ENCODE data around the gene HSPA12B. TPM values are rescaled to one million over a fixed set of nuclear protein-coding genes. Genes with fewer than 3 reads are reported as not detected.

Gene HSPA12B
- total RNA-seq, 4 donors from 2014 or later, result 7.3 to 19.4 (median 13.1) TPM

DNA sequence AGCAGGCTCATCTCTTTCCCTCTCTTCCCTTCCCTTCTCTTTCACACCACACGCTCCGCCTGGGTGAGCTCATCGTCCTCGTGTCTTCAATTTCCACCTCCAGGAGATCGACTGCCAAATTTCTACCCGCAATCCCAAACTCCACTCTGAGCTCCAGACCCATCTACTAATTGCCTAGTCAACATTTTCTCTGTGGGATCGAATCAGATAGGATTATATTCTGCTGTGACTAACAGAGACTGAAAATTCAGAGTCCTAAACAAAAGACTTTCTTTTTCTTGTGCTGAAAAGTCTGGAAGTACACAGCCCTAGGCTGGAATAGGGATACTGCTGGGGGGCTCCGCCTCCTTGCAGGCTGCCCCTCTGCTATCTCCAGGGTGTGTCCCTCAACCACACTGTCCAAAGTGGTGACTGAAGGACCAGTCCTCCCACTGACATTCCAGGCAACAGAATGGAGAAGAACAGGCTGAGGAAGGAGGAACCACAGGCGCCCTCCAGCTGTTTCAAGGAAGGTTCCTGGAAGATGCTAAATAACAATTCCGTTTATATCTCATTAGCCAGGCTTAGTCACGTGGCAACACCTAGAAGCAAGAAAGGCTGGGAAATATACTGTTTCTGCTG is 5.0 kb upstream of the HSPA12B start:
- intact Hi-C loops (cut with DNase I), result no loop called here
- 45 to 61% methylated on average over 11 of the region's 11 CpGs for WGBS, 2 donors
- DNase-seq, result no peak
- Histone ChIP-seq H3K9me3 (no peaks in the 10 kb centered on the region), H3K27ac (no peak overlapping the region), H3K4me3 (replicated peaks in 1 of 3) (no peak overlapping the region), H3K36me3 (no peaks in the 10 kb centered on the region), H3K27me3 (no peaks in the 10 kb centered on the region), H3K4me1 (peaks cover 0 to 18% of the 10 kb centered on the region in 2 donors)
- TF ChIP-seq, protein P1, sequence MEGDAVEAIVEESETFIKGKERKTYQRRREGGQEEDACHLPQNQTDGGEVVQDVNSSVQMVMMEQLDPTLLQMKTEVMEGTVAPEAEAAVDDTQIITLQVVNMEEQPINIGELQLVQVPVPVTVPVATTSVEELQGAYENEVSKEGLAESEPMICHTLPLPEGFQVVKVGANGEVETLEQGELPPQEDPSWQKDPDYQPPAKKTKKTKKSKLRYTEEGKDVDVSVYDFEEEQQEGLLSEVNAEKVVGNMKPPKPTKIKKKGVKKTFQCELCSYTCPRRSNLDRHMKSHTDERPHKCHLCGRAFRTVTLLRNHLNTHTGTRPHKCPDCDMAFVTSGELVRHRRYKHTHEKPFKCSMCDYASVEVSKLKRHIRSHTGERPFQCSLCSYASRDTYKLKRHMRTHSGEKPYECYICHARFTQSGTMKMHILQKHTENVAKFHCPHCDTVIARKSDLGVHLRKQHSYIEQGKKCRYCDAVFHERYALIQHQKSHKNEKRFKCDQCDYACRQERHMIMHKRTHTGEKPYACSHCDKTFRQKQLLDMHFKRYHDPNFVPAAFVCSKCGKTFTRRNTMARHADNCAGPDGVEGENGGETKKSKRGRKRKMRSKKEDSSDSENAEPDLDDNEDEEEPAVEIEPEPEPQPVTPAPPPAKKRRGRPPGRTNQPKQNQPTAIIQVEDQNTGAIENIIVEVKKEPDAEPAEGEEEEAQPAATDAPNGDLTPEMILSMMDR (IDR thresholded peaks at IDR 0.05), result no peak
- no peak for TF ChIP-seq POLR2A (IDR thresholded peaks at IDR 0.05)

GRCh38 chr20:3728354-3728753 is 4.1 kb upstream of the HSPA12B start:
- Histone ChIP-seq H3K27ac (no peak overlapping the region), H3K4me1 (peaks cover 0 to 18% of the 10 kb centered on the region in 2 donors), H3K9me3 (no peaks in the 10 kb centered on the region), H3K36me3 (no peaks in the 10 kb centered on the region), H3K27me3 (no peaks in the 10 kb centered on the region), H3K4me3 (replicated peaks in 1 of 3) (no peak overlapping the region)
- TF ChIP-seq, protein P1 (IDR thresholded peaks at IDR 0.05), result no peak
- TF ChIP-seq POLR2A (IDR thresholded peaks at IDR 0.05), result no peak
- WGBS, 2 donors, result 94 to 95% methylated on average over 5 of the region's 5 CpGs
- intact Hi-C loops (cut with DNase I), result no loop called here
- DNase-seq, result no peak

DNA sequence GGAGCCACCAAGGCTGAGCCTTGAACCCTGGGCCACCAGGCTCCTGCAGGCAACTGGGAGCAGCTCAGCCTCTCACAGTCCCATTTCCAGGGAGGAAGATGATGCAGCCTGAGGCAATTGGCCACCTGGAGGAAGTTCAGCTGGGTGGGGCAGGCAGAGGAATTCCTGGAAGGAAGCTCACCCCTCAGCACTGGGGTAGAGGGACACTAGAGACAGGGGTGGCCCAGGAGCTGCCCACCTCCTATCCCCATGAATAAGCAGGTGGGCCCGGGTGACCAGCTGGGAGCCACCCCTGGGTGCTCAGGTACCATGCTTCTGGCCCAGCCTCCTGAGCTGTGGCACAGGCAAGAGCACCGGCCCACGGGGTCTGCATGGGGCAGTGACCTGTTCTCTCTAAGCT is 3.6 kb upstream of the HSPA12B start:
- no peak for DNase-seq
- Histone ChIP-seq H3K36me3 (no peaks in the 10 kb centered on the region), H3K27me3 (no peaks in the 10 kb centered on the region), H3K27ac (no peak overlapping the region), H3K4me3 (replicated peaks in 1 of 3) (no peak overlapping the region), H3K4me1 (peaks cover 4 to 22% of the 10 kb centered on the region in 2 donors), H3K9me3 (no peaks in the 10 kb centered on the region)
- intact Hi-C loops (cut with DNase I), result no loop called here
- WGBS, 2 donors, result no CpG with 5 or more reads among the region's 3 CpGs
- TF ChIP-seq, protein P1 (IDR thresholded peaks at IDR 0.05), result no peak
- no peak for TF ChIP-seq POLR2A (IDR thresholded peaks at IDR 0.05)

DNA sequence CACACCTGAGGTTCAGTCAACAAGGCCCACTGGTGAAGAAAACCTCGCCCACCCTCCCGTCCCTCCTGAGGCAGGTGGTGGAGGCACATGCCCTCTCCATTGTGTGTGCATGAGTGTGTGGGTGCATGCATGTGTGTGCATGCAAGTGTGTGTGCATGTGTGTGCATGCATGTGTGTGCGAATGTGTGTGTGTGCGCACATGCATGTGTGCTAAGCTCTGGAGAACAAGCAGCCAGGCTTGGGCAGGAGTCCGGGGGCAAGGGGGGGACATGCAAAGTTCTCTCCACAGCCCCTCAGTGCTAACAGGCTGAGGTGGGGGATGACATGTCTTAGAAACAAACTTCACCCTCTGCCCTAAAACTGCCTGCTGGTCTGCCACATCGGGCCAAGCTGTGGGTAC is 3.1 kb upstream of the HSPA12B start:
- H3K27ac ChIP-seq, result no peak overlapping the region
- H3K9me3 ChIP-seq, result no peaks in the 10 kb centered on the region
- WGBS, 2 donors, result 84 to 95% methylated on average over 5 to 6 of the region's 6 CpGs
- no peak for DNase-seq
- intact Hi-C loops (cut with DNase I), result no loop called here
- no peak for TF ChIP-seq POLR2A (IDR thresholded peaks at IDR 0.05)
- TF ChIP-seq, protein P1 (IDR thresholded peaks at IDR 0.05), result no peak
- no peak overlapping the region for H3K4me3 ChIP-seq (replicated peaks in 1 of 3)
- H3K27me3 ChIP-seq, result no peaks in the 10 kb centered on the region
- peaks cover 8 to 27% of the 10 kb centered on the region in 2 donors for H3K4me1 ChIP-seq
- no peaks in the 10 kb centered on the region for H3K36me3 ChIP-seq

GRCh38 chr20:3729811-3730540 is 2.5 kb upstream of the HSPA12B start:
- Histone ChIP-seq H3K9me3 (no peaks in the 10 kb centered on the region), H3K27me3 (no peaks in the 10 kb centered on the region), H3K27ac (no peak overlapping the region), H3K4me3 (replicated peaks in 1 of 3) (no peak overlapping the region), H3K4me1 (peaks cover 8 to 32% of the 10 kb centered on the region in 2 donors), H3K36me3 (no peaks in the 10 kb centered on the region)
- intact Hi-C loops (cut with DNase I), result no loop called here
- WGBS, 2 donors, result 74 to 90% methylated on average over 8 of the region's 8 CpGs
- TF ChIP-seq, protein P1 (IDR thresholded peaks at IDR 0.05), result no peak
- TF ChIP-seq POLR2A (IDR thresholded peaks at IDR 0.05), result no peak
- no peak for DNase-seq

Measured in thyroid gland (tissue), 4 donors.